Cardiac fibroblast (primary cell): ENCODE measurements around the gene CDK5.

ENCODE experiments used
- DNase-seq, 2 donors: peaks; one replicate each; pipeline versions ENCODE4 v3.0.0 to v3.0.0-alpha.2; 2010; ENCODE audit warnings: low read depth in 2 of 2
- H3K4me3 ChIP-seq, 2 donors: replicated peaks in 1 of 2; 1 replicate in 1 of 2; 2 replicates in 1 of 2; pipeline ENCODE4 v1.5.1; 2011; ENCODE audit warnings: low read depth in 2 of 2, low read length in 2 of 2, mild to moderate bottlenecking in 2 of 2, moderate library complexity in 1 of 2
- TF ChIP-seq, protein P1 (sequence below): IDR thresholded peaks from one replicate; pipeline ENCODE4 v1.5.1; 2011; ENCODE audit warnings: low read depth, mild to moderate bottlenecking, low read length, inconsistent platforms

CDK5 gene

DNA sequence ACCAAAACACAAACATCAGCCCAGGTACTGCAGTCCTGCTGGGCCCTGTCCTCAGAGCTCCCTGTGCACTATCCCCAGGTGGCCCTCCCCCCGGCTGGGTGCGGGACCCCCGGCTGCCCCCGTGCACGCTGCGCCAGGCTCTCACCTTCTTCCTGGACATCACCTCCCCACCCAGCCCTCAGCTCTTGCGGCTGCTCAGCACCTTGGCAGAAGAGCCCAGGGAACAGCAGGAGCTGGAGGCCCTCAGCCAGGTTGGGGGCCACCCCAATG is 47.7 kb downstream of the CDK5 start:
- DNase-seq: no peak
- H3K4me3 ChIP-seq: no peak overlapping the region
- TF ChIP-seq, protein P1, sequence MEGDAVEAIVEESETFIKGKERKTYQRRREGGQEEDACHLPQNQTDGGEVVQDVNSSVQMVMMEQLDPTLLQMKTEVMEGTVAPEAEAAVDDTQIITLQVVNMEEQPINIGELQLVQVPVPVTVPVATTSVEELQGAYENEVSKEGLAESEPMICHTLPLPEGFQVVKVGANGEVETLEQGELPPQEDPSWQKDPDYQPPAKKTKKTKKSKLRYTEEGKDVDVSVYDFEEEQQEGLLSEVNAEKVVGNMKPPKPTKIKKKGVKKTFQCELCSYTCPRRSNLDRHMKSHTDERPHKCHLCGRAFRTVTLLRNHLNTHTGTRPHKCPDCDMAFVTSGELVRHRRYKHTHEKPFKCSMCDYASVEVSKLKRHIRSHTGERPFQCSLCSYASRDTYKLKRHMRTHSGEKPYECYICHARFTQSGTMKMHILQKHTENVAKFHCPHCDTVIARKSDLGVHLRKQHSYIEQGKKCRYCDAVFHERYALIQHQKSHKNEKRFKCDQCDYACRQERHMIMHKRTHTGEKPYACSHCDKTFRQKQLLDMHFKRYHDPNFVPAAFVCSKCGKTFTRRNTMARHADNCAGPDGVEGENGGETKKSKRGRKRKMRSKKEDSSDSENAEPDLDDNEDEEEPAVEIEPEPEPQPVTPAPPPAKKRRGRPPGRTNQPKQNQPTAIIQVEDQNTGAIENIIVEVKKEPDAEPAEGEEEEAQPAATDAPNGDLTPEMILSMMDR: no peak

DNA sequence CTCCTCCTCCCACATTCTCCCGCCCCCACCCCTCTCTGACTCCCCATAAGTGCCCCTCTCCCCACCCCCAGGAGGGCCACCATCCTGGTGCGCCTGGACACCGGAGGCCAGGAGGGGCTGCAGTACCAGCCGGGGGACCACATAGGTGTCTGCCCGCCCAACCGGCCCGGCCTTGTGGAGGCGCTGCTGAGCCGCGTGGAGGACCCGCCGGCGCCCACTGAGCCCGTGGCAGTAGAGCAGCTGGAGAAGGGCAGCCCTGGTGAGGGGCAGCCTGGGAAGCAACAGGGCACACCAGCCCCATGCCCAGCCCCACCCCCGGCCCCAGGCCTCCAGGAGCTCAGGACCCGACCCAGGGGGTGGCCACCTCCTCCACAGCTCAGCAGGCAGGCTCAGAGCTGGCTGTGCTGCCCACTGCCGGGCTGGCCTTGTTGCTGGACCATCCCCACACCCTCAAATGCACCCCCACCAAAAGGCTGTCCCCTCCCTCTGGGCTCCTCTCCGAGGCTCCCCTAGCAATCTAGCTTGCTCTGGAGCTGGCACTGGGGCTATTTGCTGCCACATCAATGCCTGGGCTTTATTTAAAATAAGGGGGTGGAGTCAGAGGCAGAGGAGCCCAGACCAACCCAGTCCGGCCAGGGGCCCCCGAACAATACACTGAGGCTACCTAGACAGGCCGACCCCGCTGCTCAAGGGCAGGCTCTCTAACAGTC is 48.2 kb downstream of the CDK5 start:
- DNase-seq: no peak
- H3K4me3 ChIP-seq: no peak overlapping the region
- TF ChIP-seq, protein P1: no peak

DNA sequence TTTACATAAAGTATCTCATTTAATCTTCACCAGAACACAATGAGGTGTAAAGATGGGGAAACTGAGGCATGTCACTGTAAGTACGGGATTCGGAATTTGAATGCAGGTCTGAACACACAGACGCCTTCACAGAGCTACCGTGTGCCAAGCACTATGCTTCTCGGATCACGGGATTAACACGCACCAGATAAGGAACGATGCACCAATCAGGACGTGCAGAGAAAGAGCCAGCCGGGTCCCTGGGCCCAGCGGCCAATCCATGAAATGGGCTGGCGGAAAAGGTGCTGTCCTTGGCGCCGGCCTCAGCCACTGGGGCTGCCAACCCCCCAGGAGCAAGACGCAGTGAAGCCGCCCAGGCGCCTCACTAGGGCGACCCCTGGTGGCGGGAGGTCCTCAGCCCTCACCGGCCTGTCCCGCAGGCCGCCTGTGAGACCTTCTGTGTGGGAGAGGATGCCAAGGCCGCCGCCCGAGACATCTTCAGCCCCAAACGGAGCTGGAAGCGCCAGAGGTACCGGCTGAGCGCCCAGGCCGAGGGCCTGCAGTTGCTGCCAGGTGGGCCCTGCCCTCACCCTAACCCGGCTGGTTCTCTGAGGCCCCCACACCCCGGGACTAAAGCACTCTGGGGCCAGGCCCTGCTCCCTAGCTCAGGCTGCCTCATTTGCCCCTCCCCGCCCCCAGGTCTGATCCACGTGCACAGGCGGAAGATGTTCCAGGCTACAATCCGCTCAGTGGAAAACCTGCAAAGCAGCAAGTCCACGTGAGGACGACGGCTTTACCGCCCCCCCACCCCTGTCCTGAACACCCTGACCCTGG is 49.0 kb downstream of the CDK5 start:
- TF ChIP-seq, protein P1: peak; percentile 82
- peak overlapping the region in 1 of 2 donors; percentile 37 for H3K4me3 ChIP-seq
- DNase-seq: peak; percentile 65 to 68

DNA sequence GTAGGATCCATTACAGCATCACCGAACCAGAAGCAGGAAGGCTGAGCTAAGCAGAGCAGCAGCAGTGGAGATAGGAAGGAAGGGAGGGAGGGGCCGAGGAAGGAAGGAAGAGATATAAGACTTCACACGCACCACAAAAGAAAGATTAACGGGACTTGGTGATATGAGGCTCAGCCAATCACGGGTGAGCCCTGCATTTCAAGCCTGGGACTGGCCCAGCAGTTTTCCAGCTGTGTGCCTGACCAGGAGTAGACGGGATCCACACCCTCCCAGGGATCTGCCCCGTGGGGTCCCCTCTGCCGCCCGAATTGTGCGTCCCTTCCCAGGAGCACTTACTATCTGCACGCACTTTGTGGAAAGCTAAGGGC is 49.6 kb downstream of the CDK5 start:
- TF ChIP-seq, protein P1: no peak
- DNase-seq: peak in 1 of 2 donors; percentile 66
- peak overlapping the region in 1 of 2 donors; percentile 37 for H3K4me3 ChIP-seq

DNA sequence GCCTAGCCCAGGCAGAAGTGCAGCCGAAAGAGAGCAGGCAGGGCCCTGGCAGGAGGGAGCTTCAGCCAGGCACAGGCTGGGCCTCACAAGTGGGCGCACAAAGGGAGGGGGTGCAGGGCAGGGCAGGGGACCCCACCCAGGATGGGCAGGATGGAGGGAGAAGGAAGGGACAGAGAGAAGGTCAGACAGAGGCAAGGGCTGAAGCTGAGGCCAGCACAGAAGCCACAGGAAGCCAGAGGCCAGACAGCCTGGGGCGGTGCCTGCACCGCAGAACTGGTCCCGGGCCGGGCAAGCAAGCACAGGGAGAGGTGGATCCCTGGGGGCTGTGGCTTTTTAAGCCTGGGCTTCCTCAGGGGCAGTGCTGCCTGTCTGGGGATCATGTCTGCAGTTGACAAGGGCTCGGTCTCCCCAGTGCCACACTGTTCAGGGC is 50.2 kb downstream of the CDK5 start:
- no peak overlapping the region for H3K4me3 ChIP-seq
- TF ChIP-seq, protein P1: no peak
- peak in 1 of 2 donors; percentile 34 for DNase-seq

DNA sequence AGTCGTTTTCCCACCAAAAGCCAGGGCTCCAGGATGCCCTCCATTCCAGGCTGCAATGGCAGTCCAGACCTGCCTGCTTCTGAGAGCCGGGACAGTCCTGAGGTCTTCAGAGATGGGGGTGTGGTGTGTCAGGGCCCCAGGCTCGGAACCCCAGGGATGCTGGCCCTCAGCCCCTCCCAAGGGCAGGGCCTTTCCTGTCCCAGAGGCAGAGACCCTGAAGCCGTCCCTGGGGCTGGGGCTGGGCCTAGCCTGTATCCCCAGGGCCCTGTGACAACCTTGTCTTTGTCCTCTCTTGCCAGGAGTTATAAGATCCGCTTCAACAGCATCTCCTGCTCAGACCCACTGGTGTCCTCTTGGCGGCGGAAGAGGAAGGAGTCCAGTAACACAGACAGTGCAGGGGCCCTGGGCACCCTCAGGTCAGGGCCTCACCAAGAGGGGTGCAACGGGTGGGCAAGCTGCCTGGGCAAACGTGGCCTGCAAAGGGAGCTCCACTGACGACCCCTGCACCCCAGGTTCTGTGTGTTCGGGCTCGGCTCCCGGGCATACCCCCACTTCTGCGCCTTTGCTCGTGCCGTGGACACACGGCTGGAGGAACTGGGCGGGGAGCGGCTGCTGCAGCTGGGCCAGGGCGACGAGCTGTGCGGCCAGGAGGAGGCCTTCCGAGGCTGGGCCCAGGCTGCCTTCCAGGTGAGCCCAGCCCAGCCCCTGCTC is 51.0 kb downstream of the CDK5 start:
- no peak for DNase-seq
- TF ChIP-seq, protein P1: no peak
- no peak overlapping the region for H3K4me3 ChIP-seq
